COLO668 (cell line): Measurements from ENCODE around the gene TMEM59L.

Source experiments
- DNase-seq: peaks from one replicate; lab custom pipeline; 2025; ENCODE audit not compliant: unreplicated experiment; lab: John Stamatoyannopoulos, UW

Gene TMEM59L

DNA sequence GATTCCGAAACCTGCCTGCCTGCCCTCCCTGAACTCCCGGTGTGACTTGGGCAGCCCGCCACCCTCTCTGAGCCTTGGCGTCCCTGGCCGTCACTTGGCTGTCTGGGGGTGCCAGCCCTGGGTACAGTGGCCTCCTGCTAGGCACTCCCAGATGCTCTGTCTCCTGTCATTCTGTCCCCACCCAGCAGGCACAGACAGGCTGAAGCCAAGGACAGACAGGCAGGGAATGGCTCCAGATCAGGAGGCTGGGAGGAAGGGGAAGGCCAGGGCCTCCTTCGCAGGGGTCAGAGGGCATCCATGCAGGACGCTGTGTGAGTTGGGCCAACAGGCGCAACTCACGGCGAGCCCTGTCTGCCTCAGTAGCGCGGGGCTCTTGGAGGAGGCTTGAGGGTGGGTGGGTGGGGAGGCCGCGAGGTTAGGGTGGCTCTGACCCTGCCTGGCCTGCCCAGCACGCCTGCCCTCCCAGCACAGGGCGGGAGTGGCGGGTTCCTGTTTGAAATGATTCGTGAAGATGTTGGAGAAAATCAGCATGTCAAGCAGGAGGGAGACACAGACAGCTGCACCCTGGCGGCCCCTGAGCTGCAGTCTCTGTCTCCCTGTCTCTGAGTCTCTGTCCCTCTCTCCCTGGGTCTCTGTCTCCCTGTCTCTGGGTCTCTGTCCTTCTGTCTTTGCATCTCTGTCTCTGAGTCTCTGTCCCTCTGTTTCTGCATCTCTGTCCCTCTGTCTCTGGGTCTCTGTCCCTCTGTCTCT, 43.8 kb downstream of the TMEM59L start:
- DNase-seq: no peak

DNA sequence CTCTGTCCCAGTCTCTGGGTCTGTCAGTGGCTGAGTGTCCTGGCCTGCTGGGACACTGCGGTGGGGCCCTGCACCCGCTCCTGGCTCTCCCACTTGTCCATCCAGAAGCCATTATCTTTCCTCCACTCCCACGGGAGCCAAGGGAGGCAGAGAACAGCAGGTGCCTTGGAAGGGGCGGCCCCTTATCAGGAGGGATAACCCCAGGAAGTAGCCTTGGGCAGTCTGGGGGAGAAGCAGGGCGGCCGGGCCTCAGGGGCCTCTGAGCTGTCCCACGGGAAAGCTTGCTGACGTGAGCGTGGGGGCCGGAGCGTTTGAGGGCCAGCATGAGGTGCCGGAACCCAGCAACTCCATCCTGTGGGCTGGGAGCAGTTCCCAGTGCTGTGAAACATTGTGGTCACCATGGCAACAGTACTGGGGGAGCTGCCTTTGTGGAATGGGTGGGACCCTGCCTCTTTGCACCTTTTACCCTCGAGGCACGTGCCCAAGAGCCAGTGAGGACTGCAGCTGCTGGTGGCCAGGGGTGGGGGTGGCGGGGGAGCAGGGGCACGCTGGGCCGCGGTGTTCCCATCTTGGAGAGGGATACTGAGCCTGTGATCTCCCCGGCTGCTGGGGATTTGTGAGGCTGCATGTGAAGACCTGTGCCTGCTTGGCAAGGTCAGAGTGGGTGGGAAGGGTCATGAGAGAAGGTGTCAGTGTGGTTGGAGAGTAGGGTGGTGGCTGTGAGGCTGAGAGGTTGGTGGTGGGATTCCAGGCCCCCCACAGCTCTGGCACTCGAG, 45.1 kb downstream of the TMEM59L start:
- peak; percentile 10 for DNase-seq

DNA sequence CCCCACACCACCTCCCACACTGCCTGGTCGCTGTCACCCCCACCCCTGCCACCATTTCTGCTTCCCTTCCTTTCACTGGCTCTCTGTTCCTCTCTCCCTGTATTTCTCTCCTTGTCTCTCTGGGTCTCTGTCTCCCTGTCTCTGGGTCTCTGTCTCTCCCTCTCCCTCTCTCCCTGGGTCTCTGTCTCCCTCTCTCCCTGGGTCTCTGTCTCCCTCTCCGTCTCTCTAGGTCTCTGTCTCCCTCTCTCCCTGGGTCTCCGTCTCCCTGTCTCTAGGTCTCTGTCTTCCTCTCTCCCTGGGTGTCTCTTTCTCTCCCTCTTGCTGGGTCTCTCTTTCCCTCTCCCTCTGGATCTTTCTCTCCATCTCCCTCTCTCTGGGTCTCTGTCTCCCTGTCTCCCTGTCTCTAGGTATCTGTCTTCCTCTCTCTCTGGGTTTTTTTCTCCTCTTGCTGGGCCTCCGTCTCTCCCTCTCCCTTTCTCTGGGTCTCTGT, 45.7 kb downstream of the TMEM59L start:
- DNase-seq: no peak

DNA sequence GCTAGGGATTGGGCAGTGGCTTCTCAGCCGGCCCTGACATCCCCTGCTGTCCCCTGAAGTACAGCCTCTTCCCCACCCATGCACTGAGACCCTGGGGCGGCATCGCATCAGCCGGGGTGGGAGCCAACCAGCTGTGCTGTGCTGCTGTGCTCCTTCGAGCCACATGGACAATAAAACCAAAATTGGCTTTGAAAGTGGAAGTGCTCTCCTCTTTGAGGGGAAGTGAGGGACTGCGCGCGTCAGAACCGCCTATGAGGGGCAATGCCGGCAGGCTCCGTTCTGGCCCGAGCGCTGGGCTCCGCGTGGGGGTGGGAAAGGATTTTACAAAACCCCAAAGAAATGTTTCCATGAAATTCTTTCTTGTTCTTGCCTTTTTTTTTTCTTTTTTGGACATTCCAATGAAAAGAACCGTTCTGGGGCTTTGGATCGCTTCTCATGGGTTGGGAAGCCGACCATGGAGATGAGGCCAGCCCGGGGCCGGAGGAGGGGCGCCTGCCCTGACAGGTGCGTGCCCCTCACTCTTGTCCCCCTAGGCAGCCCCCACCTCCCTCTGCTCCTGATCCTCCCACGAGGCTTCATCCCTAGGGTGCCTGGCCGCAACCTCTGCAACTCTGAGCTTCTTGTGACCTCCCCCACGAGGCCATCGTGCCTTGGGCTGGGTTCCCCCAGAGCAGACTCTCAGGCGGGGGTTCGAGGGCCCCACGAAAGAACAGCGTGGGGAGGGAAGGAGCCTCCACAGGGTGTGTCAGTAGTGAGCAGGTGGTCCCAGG, 46.8 kb downstream of the TMEM59L start:
- DNase-seq: no peak

DNA sequence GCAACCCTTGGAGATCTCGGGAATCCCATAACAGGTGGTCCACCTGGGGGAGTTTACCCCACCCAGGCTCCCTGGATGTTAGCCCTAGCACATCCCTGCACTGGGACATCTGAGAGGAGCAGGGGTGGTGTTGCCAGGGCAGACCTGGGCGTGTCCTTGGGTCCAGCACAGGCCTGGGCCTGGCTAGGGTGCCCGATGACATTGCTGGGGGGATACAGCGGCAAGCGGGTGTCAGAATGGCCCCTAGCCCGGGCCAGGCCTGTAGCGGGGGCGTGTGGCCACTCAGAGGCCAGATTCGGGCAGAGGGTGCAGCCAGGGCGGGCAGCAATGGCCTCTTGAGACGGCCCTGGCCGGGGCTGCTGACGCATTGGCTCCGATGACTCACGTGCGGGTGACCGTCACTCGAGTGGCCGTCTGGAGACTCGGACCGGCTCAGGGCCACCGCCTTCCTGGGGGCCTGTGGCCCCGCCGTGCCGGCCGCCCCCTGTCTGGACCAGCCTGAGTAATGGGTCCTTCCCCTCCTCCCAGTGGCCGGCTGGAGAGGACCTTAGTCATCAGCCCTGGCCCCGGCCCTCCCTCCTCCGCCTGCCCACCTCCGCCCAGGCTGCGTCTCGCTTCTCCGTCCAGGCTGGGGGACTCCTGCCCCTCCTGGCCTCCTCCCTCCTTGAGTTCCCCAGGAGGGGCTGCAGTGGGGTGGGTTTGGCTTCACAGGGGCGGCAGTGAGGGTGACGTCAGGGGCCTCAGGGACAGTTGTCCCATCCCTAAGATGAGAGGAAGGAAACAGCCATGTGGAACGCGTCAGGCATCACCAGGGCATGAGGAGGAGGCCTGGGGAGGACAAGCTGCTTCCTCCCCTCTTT, 47.6 kb downstream of the TMEM59L start:
- DNase-seq: no peak

DNA sequence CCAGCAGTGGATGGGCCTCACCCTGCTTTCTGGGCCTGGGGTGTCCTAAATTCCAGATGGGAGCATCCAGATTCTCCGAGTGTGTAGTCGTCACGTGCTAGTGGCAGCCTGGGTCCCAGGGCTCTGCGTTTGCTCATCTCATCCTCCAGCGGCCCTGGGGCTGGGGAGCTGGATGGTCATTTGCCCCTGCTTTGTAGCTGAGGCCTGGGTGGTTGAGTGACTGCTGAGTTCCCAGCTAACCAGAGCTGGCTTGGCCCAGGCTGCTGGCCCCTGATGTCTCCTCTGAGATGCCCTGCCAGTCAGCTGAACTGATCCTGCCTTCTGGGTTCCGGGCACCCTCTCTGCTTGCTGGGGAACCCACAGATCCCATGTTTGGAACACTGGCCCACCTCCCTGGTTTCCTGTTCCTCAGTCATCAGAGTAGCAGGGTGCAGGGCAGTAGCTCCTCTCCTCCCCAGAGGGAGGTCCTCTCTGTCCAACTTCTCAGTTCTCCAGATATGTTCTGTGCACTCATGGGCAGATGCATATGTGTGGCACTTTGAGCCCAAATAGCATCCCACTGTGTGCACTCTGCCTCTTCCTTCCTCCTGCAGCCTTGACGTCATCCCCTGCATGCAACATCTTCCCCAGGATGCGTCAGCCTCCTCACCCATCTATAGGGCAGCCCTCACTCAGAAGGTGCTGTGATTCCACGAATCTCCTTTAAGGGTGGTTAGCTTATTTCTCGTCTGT, 48.4 kb downstream of the TMEM59L start:
- no peak for DNase-seq

DNA sequence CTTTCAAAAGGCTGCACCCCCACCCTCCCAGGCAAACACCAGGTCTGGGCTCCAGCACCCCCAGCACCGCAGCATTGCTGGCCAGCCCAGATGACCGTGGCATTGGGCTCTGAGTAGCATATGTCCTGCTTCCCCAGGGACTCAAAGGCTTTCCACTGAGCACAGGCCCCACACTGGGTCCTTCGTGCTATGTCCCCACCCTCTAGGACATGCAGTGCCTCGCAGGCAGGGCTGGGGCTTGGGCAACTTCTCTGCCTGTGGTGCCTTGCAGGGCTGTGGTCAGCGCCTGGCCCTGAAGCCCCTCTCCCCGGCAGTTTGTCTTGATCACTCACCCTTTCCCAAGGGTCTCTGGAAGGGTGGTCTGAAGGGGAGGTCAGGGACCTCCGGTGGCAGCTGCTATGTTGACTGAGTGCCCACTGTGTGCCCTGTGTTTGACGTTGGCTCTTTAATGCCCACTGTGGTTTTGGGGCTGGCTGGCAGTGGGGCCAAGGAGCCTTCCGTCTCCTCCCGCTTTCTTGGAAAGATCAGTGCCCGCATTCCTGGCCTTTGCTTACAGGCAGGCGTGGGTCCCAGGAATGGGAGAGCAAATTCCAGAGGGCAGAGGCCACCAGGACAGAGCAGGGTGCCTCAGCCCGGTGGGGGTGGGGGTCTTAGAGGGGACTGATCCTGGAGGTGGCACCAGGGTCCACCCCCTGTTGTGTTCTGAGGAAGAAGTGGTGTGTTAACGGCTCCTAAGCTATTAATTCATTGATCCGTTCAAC, 50.5 kb downstream of the TMEM59L start:
- DNase-seq: no peak

DNA sequence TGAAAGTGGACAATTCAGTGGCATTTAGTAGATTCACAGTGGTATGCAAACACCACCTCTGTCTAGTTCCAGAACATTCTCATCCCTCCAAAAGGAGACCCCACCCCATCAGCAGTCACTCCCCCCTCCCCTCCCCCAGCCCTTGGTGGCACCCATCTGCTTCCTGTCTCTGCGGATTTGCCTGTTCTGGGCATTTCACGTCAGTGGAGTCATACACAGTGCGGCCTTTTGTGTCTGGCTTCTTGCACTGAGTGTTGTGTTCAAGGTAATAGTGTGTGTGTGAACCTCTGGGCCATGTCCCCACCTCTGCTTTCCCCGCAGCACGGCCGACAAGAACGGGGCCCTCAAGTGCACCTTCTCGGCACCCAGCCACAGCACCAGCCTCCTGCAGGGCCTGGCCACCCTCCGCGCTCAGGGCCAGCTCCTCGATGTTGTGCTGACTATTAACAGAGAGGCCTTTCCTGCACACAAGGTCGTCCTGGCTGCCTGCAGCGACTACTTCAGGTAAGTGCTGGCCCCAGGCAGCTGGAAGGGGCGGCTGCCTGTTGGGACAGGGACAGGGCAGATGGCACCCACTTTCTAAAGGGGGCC, 51.4 kb downstream of the TMEM59L start:
- DNase-seq: no peak

DNA sequence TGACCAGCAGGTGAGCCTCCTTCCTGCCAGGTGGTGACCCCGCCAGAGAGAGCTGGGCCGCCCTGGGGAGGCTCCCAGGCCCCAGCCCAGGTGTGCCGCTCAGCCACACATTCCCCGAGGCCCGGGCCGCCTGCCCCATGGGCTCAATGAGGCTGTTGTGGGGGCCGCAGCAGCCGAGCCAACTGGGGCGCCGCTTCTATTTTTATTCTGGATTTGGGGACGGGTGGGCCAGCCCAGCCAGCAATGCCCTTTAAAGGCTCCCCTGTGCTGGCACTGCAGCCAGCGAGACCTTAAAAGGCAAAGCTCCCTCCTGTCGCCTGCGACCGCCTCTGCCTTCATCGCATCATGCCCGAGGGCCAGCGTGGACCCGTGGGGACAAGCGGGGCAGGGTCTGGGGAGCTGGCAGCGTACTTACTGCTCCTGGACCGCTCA, 53.1 kb downstream of the TMEM59L start:
- no peak for DNase-seq

DNA sequence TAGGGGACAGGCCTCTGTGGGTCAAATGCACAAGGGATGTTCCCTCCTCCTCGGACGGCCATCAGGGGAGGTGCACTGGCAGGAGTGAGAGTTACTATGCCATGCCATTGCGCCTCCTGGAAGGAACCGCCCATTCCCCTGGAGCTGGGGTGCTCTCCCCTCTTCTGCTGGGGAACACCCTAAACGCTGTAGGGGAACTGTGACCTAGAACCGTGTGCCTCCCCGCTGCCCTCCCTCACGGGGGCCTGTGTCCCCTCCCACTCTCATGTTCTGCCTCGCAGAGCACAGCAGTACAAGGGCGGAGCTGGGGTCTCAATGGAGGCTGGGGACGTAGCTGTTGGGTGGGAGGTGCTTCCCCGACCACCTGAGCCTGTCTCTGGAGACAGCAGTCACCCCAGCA, 53.6 kb downstream of the TMEM59L start:
- DNase-seq: no peak

DNA sequence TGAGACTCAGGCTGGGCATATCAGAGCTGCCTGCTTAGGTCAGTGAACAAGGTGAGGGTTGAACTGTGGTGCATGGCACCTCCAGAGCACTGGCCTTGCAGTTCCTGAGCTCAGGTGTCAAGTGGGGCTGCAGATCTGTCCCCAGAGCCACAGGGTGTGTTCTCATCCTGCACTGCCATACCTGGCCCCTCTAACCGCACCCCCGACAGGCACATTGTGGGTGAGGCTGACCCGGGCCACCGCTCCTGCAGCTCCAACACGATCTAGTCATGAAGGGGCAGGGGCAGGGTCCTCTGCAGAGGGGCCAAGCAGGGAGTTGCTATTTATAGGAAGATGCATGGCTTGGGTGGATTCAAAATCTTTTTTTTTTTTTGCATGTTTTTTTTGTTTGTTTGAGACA, 54.1 kb downstream of the TMEM59L start:
- no peak for DNase-seq

DNA sequence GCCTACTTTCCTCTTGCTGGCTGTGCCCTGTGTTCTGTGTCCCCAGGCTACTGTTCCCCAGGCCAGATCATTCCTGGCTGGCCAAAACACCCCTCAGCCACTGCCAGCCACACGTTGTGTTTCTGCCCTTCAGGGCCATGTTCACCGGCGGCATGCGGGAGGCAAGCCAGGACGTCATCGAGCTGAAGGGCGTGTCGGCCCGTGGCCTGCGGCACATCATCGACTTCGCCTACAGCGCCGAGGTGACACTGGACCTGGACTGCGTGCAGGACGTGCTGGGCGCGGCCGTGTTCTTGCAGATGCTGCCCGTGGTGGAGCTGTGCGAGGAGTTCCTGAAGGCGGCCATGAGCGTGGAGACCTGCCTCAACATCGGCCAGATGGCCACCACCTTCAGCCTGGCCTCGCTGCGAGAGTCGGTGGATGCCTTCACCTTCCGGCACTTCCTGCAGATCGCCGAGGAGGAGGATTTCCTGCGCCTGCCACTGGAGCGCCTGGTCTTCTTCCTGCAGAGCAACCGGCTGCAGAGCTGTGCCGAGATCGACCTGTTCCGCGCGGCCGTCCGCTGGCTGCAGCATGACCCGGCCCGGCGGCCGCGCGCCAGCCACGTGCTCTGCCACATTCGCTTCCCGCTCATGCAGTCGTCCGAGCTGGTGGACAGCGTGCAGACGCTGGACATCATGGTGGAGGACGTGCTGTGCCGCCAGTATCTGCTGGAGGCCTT, 55.0 kb downstream of the TMEM59L start:
- no peak for DNase-seq

DNA sequence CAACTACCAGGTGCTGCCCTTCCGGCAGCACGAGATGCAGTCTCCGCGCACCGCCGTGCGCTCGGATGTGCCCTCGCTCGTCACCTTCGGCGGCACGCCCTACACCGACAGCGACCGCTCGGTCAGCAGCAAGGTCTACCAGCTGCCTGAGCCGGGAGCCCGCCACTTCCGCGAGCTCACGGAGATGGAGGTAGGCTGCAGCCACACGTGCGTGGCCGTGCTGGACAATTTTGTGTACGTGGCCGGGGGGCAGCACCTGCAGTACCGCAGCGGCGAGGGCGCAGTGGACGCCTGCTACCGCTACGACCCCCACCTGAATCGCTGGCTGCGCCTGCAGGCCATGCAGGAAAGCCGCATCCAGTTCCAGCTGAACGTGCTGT, 55.6 kb downstream of the TMEM59L start:
- no peak for DNase-seq

DNA sequence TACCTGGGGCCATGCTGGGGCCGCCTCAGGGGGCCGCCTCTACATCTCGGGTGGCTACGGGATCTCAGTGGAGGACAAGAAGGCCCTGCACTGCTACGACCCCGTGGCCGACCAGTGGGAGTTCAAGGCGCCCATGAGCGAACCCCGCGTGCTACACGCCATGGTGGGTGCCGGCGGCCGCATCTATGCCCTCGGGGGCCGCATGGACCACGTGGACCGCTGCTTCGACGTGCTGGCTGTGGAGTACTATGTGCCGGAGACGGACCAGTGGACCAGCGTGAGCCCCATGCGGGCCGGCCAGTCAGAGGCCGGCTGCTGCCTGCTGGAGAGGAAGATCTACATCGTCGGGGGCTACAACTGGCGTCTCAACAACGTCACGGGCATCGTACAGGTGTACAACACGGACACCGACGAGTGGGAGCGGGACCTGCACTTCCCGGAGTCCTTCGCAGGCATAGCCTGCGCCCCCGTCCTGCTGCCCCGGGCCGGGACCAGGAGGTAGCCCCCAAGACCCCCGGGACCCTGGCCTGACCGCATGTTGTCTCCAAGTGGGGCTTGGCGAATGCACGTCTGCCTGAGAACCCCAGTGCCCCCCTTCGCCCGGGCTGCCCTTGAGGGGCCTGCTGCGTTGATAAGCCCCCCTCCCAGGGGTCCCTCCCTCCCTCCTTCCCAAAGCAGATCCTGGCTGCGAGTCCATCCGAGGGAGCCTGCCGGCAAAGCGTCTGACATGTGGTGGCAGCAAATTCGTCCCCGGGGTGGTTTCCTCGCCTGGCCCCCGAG, 56.3 kb downstream of the TMEM59L start:
- no peak for DNase-seq

DNA sequence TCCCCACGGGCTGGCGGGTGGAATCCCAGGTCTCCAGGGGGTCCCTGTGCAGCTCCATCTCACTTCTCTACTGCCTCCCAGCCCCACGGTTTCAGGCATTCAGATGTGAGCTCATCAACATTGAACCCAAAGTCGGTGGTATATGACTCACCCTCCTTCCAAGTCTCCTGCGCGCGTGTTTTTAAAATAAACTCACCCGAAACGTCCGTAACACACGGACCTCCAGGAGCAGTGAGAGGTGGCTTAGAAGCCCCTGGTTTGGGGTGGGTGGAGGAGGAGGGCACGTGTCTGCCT, 56.8 kb downstream of the TMEM59L start:
- DNase-seq: no peak

DNA sequence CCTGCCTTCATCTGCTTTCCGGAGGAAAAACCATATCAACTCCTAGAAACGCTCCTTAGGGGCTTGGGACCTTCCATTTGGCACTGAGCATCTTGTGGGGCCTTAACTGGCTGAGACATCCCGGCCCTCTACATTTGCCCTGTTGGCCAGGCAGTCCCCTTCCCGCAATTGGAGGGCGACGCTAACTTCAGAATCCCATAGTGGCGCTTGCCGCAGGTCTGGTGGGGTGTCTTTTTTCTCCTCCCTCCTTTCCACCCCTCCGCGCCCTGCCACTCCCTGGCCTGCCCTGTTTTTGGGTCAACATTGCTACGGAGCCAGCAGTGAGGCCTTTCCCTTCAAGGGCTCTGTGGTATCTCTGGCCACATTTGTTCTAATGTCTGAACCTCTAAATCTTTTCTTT, 57.2 kb downstream of the TMEM59L start:
- no peak for DNase-seq

DNA sequence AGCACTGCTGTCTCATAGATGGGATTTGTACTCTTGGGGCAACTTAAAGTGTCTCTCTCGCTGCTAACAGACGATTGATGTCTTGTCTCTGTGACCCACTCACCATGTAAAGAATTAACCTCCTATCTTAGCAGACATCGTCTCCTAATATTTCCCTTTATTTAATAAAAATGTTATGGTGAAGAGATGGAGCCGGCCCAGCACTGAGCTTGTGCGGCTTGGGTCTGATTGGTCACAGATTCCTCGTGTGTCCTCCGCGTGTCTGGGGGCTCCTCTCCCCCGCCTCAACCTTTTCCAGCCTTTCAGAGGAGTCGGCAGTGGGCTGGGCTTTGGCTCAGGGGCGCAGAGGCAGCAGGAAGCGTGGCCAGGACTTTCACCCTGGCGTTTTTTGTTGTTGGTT, 57.6 kb downstream of the TMEM59L start:
- DNase-seq: no peak
